ENCODE data around the gene SLC66A2.

GRCh38 chr18:79914614-79915160, 36.8 kb downstream of the SLC66A2 start:
- TF ChIP-seq CTCF (conservative IDR thresholded peaks at IDR 0.05; ENCODE audit: low read depth, low read length), result no peak
- no peak for TF ChIP-seq EZH2 (IDR thresholded peaks at IDR 0.05; ENCODE audit: low read length, unreplicated experiment)
- TF ChIP-seq EZH2phosphoT487 (IDR thresholded peaks at IDR 0.05; ENCODE audit: borderline replicate concordance, low read length), result no peak
